PFSK-1 (cell line): ENCODE measurements around the gene PPP3CA.

ENCODE experiments used
- POLR2AphosphoS5 ChIP-seq: IDR thresholded peaks from 2 replicates; pipeline ENCODE4 v1.6.1; 2012; ENCODE audit warnings: low read depth, mild to moderate bottlenecking, control low read depth, low read length, moderate library complexity
- SIN3A ChIP-seq: IDR thresholded peaks from 2 replicates; pipeline ENCODE4 v1.6.1; 2012; ENCODE audit warnings: mild to moderate bottlenecking, low read length, moderate library complexity, borderline replicate concordance; ENCODE audit not compliant: insufficient read depth
- TF ChIP-seq, protein P1 (sequence below), 2 experiments: IDR thresholded peaks; 2 replicates each; pipeline versions ENCODE4 v1.6.1 to v1.8.0; 2011 to 2012; ENCODE audit warnings: low read depth in 2 of 2, low read length in 2 of 2, control low read depth in 1 of 2, inconsistent platforms in 1 of 2, mild to moderate bottlenecking in 1 of 2, moderate library complexity in 1 of 2; ENCODE audit not compliant: insufficient read depth in 1 of 2

DNA sequence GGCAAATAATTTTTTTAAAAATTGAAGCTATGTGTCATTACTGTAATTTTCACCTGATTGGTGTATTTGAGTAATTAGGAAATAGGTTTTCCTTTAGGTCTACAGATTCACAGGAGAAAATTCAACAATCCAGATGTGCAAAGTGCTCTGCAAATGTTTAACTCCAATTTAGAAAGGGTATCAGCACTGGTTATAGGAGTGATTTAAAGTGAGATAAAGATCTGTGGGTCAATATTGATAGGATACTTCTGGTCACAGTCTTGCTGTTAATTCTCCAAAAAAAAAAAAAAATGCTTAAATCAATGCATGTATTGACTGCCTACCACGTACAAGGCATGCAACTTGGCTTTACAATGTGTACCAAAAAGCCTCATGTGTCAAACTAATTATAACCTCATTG is 271.3 kb downstream of the PPP3CA start:
- TF ChIP-seq SIN3A = no peak
- no peak for TF ChIP-seq POLR2AphosphoS5
- TF ChIP-seq, protein P1, sequence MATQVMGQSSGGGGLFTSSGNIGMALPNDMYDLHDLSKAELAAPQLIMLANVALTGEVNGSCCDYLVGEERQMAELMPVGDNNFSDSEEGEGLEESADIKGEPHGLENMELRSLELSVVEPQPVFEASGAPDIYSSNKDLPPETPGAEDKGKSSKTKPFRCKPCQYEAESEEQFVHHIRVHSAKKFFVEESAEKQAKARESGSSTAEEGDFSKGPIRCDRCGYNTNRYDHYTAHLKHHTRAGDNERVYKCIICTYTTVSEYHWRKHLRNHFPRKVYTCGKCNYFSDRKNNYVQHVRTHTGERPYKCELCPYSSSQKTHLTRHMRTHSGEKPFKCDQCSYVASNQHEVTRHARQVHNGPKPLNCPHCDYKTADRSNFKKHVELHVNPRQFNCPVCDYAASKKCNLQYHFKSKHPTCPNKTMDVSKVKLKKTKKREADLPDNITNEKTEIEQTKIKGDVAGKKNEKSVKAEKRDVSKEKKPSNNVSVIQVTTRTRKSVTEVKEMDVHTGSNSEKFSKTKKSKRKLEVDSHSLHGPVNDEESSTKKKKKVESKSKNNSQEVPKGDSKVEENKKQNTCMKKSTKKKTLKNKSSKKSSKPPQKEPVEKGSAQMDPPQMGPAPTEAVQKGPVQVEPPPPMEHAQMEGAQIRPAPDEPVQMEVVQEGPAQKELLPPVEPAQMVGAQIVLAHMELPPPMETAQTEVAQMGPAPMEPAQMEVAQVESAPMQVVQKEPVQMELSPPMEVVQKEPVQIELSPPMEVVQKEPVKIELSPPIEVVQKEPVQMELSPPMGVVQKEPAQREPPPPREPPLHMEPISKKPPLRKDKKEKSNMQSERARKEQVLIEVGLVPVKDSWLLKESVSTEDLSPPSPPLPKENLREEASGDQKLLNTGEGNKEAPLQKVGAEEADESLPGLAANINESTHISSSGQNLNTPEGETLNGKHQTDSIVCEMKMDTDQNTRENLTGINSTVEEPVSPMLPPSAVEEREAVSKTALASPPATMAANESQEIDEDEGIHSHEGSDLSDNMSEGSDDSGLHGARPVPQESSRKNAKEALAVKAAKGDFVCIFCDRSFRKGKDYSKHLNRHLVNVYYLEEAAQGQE (IDR thresholded peaks at IDR 0.05; ENCODE audit: insufficient read depth in 1 of 2, low read depth in 2 of 2, low read length in 2 of 2) = no peak
